GM19099 (cell line): ENCODE data around the gene CEP89.

ENCODE experiments used
- POLR2A ChIP-seq: IDR thresholded peaks from 3 replicates; pipeline ENCODE4 v1.6.1; 2011; ENCODE audit warnings: low read depth; ENCODE audit not compliant: insufficient read length; ENCODE audit errors: extremely low read depth

CEP89 gene

DNA sequence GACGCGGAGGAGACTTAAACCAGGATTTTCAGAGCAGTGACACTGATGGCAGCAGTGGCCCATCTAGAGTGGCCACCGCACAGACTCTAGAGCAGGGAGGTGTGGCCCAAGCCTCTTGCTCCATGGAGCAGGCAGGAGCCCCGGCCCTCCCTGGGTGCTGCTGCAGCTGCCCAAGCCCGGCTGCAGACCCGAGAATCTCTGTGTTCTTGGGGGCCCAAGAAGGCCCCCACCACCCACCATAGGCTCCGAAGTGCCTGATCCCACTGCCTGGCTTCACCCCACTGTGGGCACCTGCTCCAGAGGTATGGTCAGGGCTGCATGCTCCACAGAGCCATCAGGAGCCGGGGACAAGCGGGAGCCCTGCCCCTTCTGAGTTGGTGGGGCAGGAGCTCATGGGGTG is 36.1 kb downstream of the CEP89 start:
- TF ChIP-seq POLR2A, result no peak

DNA sequence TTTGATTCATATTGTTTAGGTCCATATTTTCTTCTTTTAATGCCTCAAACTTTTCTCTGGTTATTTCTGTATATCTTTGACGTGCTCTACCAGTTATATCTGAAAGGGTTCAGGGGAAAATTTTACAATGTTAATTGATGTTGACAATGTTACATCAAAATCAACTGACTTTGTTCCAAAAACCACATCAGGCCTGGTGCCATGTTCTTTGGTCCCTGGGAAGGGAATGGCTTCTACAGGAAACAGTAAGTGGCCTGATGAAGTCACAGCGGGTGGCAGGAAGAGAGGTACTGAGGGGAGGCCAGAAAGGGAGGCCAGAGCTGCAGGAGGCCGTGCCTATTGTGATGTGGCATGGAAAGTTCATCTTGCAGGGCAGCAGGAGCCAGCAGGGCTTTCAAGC is 38.2 kb downstream of the CEP89 start:
- no peak for TF ChIP-seq POLR2A

DNA sequence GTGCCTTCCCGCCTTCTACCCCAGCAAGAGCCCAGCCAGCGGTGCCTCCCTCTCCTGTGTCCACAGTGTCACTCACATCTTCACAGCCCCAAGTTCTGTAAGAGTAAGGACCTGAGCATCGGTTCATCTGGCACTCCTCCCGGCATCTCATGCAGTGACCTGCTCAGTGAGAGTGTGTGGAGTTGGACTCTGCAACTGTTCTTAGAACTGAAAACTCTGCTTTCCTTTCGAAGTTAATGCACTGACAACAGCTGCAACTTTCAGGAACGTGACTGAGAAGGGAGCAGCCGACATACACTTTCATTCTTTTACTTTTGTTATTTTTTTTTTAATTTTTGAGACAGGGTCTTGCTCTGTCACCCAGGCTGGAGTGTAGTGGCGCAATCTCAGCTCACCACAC is 41.2 kb downstream of the CEP89 start:
- no peak for TF ChIP-seq POLR2A

DNA sequence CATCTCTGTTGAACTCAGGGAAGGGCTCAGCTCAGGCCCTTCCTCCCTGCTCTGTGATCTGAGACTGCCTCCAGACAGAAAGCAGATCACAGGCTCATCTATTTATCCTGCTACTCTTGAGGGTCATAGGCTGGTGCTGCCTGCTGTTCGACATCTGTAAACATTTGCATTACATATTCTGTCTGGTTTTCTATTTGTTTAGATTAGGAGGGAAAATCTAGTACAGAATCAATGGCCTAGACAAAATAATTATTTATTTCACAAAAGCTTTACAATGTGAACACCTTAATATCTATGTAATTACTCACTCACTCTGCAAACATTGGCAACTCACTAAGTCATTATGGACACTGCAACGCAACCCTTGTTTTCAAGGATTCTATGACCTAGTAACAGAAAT is 43.0 kb downstream of the CEP89 start:
- TF ChIP-seq POLR2A, result no peak

- TF ChIP-seq POLR2A, result no peak
Observed at GRCh38 chr19:32924200-32924599, 47.6 kb downstream of the CEP89 start.

DNA sequence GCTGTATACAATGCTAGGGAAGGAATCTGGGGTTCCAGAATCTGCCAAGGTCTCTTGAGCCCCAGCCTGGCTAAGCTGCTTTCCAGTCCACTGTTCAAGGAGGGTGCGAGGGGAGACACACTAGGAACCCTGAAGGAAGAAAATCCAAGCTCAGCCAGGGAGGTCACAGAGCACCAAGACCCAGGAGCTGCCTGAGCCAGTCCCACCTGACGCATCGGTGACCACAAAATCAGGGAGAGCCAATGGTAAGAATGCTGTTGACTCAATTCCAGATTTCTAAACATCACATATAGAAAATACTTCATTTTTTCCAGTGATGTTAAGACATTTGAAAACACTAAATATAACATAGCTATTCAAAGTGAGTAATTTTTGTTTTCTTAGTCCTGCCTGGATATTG is 50.1 kb downstream of the CEP89 start:
- TF ChIP-seq POLR2A, result no peak

- no peak for TF ChIP-seq POLR2A
Observed at GRCh38 chr19:32919365-32919764, 52.4 kb downstream of the CEP89 start.

DNA sequence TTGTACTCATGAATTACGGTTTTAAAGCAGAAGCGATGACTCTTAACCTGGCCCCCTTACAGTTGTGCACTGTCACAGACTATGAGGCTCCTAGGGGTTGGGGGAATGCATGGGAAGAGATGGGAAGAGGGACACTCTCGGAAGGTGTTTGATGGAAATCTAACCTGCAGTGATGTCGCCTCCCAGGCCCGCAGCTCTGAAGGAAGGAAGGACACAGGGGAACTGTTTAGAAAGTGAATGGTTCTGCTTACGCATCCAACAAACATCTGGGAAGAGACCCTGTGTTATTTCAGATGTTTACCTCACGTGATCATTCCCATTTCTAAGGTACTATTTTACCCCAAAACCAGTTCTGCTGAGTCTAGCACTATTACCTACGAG is 54.2 kb downstream of the CEP89 start:
- no peak for TF ChIP-seq POLR2A

DNA sequence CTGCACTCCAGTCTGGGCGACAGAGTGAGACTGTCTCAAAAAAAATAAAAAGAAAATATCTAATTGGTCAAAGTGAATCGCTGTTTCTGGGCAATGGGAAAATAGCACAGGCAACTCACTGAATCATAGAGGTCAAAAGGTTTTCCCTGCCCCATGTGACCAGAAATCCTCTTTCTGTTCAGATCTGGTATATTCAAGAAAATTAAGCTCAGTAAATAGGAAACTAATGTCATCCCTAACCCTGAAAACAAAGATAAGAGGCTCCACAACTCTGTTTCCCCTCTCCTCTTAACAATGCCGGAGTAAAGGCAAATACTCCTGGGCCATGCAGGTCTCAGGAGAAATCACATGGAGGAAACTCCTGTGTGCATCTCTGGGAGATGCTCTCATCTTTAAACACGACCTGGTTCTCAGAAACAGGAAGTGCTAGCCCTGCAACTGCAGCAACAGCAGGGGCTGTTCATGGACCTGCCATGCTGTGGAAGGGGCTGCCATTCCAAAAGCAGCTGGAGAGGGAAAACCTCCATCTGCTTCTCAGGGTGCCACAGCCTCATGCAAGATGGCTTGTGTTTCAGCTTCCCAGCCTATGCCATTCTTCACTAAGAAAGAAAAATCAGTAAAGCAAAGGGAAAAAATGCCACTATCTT is 54.7 kb downstream of the CEP89 start:
- TF ChIP-seq POLR2A, result no peak

GRCh38 chr19:32914879-32915660 is 56.7 kb downstream of the CEP89 start:
- no peak for TF ChIP-seq POLR2A

- TF ChIP-seq POLR2A, result no peak
Observed at GRCh38 chr19:32911467-32911866, 60.3 kb downstream of the CEP89 start.

GRCh38 chr19:32910874-32911273 is 60.9 kb downstream of the CEP89 start:
- TF ChIP-seq POLR2A, result no peak

- no peak for TF ChIP-seq POLR2A
Observed at GRCh38 chr19:32910094-32910493, 61.7 kb downstream of the CEP89 start.

- no peak for TF ChIP-seq POLR2A
Observed at GRCh38 chr19:32909257-32909656, 62.5 kb downstream of the CEP89 start.

DNA sequence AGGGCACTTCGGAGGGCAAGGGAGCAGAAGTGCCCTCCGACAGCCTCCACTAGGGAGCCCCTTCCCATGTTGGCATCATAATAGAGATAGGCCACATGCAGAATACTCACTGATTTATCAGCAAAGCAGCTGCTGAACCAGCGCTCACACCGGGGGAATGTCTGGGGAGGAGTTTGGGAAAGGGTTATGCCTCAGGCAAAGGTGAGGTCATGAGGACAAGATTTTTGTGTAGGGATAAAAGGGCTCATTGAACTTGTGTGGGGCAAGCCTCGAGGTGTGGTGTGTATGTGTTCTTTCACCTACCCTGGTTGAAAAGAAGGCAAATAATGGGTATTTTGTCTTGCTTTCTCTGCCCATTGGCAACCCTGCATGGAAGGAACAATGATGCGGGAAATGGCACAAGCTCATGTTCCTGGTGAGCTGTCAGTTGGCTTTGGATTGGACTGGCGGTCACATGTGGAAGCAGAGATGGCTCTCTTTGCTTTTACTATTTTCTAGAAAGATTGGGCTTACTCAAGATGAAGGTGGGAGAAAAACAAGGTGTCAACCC is 63.0 kb downstream of the CEP89 start:
- TF ChIP-seq POLR2A, result no peak

GRCh38 chr19:32902448-32902847 is 69.3 kb downstream of the CEP89 start:
- TF ChIP-seq POLR2A, result no peak
